ENCODE results near the gene CTAGE4.
"Not testable (repeated sequence)": the region's sequence is repeated elsewhere in the genome, so short reads cannot be mapped to it uniquely, and the experiment has no call there.

DNA sequence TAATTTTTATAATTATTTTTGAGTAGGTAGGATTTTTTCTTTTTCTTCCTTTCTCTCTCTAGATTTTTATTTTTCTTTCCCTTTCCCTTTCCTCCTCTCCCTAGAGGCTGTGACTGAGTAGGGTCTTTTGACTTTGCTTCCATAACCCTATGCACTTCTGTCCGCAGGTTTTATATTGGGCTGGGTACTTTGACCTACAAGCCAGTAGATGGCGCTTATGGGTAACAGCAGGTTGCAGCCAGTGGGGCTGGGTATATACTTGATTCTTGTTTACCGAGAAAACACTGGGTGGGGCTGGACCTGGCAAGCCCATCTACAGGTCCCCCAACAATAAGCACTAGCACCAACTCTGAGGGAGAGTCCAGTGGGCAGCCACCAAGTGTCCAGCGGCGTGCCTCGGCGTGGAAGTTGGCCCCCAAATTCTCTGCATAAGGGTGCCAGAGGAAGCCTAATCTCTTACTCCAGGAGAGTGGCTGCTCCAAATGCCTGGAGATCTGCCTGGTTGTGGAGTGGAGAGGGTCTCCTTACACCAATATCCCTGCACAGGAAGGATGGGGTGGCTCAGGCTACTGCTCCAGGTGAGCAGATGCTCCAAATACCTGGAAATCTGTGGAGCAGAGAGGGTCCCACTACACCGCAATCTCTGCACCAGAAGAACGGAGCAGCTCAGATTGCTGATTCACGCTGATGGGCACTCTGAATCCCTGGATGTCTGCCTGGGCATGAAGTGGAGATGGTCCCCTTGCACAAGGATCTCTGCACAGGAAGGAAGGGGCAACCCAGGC lies 4.7 kb upstream of the CTAGE4 start:
- TF ChIP-seq POLR2A (IDR thresholded peaks at IDR 0.05): not testable (repeated sequence)
- TF ChIP-seq, protein P1, sequence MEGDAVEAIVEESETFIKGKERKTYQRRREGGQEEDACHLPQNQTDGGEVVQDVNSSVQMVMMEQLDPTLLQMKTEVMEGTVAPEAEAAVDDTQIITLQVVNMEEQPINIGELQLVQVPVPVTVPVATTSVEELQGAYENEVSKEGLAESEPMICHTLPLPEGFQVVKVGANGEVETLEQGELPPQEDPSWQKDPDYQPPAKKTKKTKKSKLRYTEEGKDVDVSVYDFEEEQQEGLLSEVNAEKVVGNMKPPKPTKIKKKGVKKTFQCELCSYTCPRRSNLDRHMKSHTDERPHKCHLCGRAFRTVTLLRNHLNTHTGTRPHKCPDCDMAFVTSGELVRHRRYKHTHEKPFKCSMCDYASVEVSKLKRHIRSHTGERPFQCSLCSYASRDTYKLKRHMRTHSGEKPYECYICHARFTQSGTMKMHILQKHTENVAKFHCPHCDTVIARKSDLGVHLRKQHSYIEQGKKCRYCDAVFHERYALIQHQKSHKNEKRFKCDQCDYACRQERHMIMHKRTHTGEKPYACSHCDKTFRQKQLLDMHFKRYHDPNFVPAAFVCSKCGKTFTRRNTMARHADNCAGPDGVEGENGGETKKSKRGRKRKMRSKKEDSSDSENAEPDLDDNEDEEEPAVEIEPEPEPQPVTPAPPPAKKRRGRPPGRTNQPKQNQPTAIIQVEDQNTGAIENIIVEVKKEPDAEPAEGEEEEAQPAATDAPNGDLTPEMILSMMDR (IDR thresholded peaks at IDR 0.05): peak in 5 of 6 experiments; percentile 25 to 69 (median 40)

Measured in esophagus squamous epithelium (tissue), 4 donors.